ENCODE measurements around the gene CHST9.
"Not testable (repeated sequence)": the region's sequence is repeated elsewhere in the genome, so short reads cannot be mapped to it uniquely, and the experiment has no call there.

The CHST9 gene

DNA sequence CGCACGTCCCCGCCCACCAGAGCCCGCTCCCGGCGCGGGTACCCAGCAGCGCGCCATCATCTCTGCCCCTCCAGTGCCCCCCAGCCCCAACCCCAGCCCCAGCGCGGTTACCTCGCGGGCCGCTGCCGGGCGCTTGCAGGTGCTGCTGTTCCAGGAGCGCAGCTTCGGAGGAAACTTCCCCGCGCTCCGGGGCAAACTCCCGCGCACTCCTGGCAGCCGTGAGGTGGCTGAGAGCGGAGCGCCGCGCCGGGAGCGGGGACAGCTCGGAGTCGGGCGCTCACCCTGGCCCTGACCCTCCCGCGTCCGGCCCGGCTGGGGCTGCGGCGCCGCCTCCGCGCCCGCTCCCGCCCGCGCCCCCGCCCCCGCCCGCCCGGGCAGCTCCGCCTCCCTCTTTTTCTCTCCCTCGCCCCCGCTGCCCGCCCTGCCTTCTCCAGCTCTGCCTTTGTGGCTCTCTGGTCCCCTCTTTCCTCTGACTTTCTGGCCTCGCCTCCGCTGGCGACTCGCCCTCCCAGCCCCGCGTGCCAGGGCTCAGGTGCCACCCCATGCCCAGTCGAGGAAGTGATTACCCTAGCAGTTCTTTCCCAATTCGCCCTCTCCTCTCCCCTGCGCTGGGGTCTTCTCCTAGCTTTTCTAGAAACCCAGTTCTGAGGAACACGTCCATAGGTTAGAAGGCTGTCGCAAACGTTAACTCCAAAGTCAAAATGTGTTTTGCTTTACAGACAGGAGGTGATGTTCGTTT is at the start of gene CHST9:
Gene CHST9 (minus strand): TSS at position 284 of the 739 bp plus-strand sequence. CDS start 42,499 bp downstream, outside the sequence.
- DNase-seq: no peak

GRCh38 chr18:27232355-27232754 is 47.2 kb upstream of the CHST9 start:
- not testable (repeated sequence) for DNase-seq

DNA sequence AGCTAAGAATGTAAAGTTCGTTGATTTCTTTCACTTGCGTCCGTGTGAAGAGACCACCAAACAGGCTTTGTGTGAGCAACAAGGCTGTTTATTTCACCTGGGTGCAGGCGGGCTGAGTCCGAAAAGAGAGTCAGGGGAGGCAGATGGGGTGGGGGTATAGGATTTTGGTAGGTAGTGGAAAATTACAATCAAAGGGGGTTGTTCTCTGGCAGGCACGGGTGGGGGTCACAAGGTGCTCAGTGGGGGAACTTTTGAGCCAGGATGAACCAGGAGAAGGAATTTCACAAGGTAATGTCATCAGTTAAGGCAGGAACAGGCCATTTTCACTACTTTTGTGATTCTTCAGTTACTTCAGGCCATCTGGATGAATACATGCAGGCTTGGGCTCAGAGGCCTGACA is 46.6 kb upstream of the CHST9 start:
- not testable (repeated sequence) for DNase-seq

DNA sequence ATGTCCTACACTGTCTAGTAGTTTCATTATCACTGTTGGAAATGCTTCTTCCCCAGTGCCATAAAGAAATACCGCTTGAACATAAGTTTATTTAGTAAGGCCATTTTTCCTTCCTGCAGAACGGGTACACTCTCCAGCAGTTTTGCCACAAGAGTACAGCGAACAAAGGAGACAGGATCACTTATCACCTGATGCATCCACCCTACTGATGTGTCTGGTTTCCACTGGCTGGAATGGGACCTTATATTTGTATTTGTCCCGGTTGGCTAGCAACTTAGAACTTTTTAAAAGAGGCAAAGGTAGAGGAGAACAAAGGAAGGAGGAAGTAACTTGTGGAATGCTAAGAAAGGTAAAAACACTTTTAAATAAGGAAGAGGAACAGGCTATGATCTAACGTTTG is 46.1 kb upstream of the CHST9 start:
- not testable (repeated sequence) for DNase-seq

DNA sequence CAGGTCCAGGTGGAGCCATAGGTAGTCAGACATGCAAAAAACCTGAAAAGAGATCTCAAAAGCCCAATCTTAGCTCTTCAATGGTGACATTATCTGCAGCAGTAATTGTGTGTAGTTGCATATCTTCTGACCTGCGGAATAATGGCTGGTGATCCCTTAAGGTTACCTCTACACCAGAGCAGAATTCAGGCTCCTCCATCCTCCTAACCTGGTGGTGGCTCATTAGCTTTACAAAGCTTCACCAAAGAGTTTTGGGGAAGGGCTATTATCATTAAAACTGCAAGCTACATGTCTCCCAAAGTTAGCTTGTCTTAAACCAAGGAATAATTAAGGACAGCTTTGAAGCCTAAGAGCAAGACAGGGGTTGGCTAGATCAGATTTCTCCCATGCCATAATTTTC is 42.6 kb upstream of the CHST9 start:
- no peak for DNase-seq

- DNase-seq: no peak
Observed at GRCh38 chr18:27226556-27227075, 41.5 kb upstream of the CHST9 start.

DNA sequence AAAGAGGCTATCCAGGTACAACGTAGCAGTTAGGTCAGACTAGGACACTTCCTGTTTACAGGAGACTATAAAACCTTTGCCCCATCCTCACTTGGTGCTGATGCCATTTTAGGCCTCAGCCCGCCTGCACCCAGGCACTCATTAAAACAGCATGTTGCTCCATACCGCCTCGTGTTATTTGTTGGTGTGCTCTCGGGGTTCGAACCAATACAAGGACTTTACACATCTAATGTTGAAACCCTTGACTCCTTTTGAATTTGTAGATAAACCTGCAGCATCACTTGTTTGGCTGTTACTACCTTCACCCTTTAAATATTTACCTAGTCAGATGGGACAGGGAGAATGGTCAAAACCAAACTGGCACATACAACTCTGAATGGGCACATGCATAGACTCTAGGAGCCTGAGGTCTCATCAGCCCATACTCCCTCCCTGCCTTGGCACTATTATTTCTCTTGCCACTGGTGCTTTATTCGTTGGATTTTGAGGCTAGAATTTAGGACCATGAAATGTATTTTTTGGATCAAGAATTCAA is 40.9 kb upstream of the CHST9 start:
- no peak for DNase-seq

- DNase-seq: no peak
Observed at GRCh38 chr18:27223526-27224291, 38.6 kb upstream of the CHST9 start.

DNA sequence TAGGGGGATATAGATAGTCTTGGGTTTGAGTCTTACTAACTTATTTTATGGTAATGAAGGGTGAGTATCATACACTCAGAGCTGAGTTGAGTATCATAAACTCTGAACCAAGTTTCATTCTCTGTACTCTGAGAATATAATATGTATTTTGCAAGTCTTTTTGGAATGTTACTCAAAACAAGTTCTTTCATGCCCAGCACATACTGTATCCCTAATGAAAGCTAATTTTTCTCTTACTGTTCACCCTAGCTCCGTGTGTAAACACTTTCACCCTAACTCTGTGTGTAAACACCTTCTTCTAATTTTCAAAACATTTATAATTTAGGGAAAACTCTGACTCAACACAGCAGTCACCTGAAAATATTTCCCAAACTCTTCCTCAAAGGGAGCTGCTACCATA is 29.7 kb upstream of the CHST9 start:
- DNase-seq: no peak

GRCh38 chr18:27213123-27213717 is 28.1 kb upstream of the CHST9 start:
- DNase-seq: no peak

- DNase-seq: no peak
Observed at GRCh38 chr18:27211569-27211968, 26.5 kb upstream of the CHST9 start.

DNA sequence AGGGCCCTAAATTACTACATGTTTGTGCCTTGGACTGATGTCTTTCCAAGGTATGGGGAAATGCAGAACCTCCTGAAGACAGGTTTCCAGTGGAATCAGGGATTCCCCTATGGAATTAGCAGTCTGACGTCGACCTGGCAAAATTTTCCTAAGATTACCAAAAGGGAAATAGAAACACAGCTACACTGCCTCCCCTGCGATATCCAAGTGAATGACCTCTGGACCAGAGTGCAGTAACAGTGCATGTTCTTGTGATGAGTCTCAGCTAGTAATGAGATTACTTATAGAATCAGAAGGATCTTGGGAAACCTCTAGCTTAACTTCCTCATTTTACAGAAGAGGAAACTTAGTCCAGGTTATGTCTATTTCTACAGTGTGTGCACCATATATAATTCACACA is 21.3 kb upstream of the CHST9 start:
- no peak for DNase-seq

DNA sequence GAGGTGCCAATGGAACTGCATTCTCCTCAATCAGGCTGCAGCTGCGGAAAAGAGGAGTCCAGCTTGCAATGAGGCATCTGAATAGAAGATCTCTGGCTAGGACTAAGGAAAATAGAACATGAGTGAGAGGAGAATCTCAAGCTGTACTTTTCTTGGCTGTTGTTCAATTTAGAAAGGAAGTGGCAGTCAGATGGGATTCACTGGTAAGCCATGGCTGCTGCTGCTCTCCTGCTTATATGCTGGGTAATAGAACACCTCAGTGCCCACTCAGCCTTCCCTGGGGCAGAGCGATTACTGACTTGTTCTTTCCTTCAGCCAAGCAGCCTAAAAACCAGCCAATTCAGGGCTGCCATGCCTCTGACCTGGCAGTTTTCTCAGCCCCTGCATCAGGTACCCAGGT is 17.6 kb upstream of the CHST9 start:
- DNase-seq: no peak

- DNase-seq: no peak
Observed at GRCh38 chr18:27198036-27198435, 12.9 kb upstream of the CHST9 start.

GRCh38 chr18:27188309-27188708 is 3.2 kb upstream of the CHST9 start:
- DNase-seq: no peak

DNA sequence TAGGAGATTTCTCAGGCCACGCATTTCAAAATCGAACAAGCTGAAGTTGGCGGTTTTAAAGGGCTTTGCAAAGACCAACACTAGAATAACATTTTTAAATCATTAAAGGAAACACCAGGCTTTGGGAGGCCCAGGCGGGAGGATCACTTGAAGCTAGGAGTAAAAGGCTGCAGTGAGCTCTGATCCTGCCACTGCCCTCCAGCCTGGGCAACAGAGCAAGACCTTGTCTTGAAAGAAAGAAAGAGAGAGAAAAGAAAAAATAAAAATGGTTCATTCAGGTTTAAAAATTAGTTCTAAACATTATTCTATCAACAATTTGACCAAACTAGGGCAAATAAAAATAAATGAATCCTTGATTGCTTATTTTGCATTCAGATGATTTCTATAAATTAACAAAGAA is 789 bp upstream of the CHST9 start:
- no peak for DNase-seq

GRCh38 chr18:27184115-27185024 is 738 bp downstream of the CHST9 start:
- no peak for DNase-seq

GRCh38 chr18:27181726-27182125 is 3.4 kb downstream of the CHST9 start:
- DNase-seq: no peak

DNA sequence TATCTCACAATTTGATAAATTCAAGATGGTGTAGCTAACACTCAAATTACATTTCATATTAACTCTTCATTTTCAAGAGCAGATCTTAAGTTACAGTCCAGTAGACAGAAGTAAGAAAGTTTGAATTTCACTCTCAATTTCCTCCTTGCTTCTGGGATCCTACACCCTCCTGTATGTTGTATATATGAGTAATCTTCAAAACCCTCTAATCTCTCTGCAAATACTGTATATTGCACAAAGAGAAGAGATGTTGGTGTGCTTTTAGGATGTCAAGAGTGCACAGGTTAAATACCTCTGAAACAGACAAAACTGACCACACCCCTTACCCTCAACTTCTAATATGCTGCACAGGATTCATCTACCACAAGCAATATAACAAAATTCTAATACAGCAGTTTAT is 6.7 kb downstream of the CHST9 start:
- no peak for DNase-seq

- no peak for DNase-seq
Observed at GRCh38 chr18:27175914-27176313, 9.2 kb downstream of the CHST9 start.

GRCh38 chr18:27175245-27175644 is 9.9 kb downstream of the CHST9 start:
- DNase-seq: no peak

- no peak for DNase-seq
Observed at GRCh38 chr18:27171993-27172392, 13.1 kb downstream of the CHST9 start.
